ENCODE data around the gene SESN3.
"Not testable (repeated sequence)": the region's sequence is repeated elsewhere in the genome, so short reads cannot be mapped to it uniquely, and the experiment has no call there.

SESN3 gene

GRCh38 chr11:95219599-95219998, 11.4 kb downstream of the SESN3 start:
- DNase-seq (ENCODE audit: low read depth, low spot score): no peak

GRCh38 chr11:95218149-95218548, 12.9 kb downstream of the SESN3 start:
- no peak for DNase-seq (ENCODE audit: low read depth, low spot score)

GRCh38 chr11:95212609-95213008, 18.4 kb downstream of the SESN3 start:
- no peak for DNase-seq (ENCODE audit: low read depth, low spot score)

DNA sequence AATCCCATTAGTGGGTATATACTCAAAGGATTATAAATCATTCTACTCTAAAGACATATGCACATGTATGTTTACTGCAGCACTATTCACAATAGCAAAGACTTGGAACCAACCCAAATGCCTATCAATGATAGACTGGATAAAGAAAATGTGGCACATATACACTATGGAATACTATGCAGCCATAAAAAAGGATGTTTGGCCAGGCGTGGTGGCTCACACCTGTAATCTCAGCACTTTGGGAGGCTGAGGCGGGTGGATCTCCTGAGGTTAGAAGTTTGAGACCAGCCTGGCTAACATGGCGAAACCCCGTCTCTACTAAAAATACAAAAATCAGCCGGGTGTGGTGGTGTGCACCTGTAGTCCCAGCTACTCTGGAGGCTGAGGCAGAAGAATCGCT, 21.5 kb downstream of the SESN3 start:
- not testable (repeated sequence) for DNase-seq (ENCODE audit: low read depth, low spot score)

DNA sequence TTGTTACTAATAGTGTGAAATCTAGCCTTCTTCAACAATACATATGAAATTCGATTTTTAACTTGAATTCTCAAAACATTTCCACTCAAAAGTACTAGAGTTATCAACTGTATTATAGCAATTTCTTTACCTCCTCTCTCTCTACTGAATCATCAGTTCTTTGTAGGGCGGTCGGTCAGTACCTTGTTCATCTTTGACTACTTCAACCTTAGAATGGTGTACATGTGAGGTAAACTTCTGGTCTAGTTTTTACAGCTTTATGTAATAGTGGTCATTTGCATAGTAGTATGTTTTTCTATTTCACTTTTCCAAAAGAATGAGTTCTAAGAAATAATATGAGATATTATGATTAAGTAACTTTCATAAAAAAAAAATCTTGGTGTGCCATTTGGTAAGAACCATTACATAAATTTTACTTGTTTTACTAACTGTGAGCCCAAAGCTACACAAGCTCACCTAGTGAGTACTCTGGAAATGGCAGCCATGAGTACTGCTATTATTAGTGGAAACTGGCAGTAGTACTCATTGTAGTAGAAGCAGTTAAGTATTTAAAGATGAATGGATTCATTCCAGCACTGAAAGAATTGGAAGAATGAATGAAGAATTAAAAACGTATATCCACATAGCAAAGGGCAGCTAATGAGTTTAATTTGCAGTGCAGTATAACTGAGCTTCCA, 30.1 kb downstream of the SESN3 start:
- DNase-seq (ENCODE audit: low read depth, low spot score): no peak

DNA sequence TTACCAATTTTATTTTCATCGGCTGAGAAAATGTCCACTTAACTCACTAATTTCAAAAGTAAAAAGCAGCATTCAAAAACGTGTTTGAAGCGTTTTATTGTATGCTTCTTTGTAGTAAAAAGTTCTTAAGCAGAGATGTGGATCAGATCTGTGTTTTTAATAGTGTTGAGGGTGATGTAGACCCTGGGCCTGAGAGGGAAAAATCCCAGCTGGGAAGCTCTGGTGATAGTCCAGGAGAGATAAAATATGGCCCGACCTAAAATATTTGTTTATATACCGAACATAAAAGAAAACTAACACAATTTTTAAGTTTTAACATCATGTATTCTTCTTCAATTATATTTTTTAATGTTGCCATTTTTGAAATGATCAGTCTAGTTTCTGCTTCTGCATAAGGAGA, 35.2 kb downstream of the SESN3 start:
- no peak for DNase-seq (ENCODE audit: low read depth, low spot score)

- no peak for DNase-seq (ENCODE audit: low read depth, low spot score)
Observed at GRCh38 chr11:95193541-95193940, 37.5 kb downstream of the SESN3 start.

- DNase-seq (ENCODE audit: low read depth, low spot score): no peak
Observed at GRCh38 chr11:95192717-95193116, 38.3 kb downstream of the SESN3 start.

GRCh38 chr11:95187723-95188122, 43.3 kb downstream of the SESN3 start:
- no peak for DNase-seq (ENCODE audit: low read depth, low spot score)

- no peak for DNase-seq (ENCODE audit: low read depth, low spot score)
Observed at GRCh38 chr11:95182397-95182796, 48.6 kb downstream of the SESN3 start.

- no peak for DNase-seq (ENCODE audit: low read depth, low spot score)
Observed at GRCh38 chr11:95175818-95176380, 55.1 kb downstream of the SESN3 start.

DNA sequence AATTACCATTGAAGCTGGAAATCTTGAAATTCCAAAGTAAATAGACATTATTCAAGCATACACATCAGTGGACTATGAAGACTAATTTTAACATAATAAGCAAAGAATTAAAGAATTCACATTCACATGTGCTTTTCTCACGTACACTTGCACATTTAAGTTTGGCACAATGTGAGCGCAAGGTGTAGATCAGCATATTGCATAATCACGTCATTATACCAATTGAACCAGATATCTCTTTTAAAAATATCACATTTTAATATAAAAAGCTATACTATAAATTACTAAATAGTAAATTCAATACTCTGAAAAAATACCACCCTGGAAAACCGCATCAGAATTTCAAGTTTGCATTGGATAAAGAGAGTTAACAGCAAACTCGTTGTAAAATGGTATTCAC, 60.7 kb downstream of the SESN3 start:
- DNase-seq (ENCODE audit: low read depth, low spot score): no peak

GRCh38 chr11:95166781-95167180, 64.2 kb downstream of the SESN3 start:
- DNase-seq (ENCODE audit: low read depth, low spot score): no peak

GRCh38 chr11:95165638-95166037, 65.4 kb downstream of the SESN3 start:
- DNase-seq (ENCODE audit: low read depth, low spot score): no peak

GRCh38 chr11:95163106-95163505, 67.9 kb downstream of the SESN3 start:
- DNase-seq (ENCODE audit: low read depth, low spot score): no peak

DNA sequence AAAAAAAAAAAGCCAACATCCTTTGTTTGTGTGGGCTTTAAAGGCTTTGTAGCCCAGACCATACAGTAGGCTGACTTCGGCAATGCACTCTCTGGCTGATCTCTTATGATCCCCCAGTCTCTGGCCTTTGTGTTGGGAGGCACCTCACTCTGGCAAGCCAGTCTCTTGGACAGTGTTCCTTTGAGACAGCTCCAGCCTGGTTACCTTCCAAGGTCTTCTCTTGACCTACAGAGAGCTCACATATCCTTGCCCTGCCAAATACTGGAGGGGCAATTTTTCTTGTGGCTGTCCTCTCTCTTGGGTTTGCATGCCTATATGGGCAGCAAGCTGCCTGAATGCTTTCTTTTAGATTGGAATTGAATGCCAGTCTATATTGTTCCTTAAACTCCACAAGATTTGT, 69.8 kb downstream of the SESN3 start:
- no peak for DNase-seq (ENCODE audit: low read depth, low spot score)

GRCh38 chr11:95157824-95158223, 73.2 kb downstream of the SESN3 start:
- DNase-seq (ENCODE audit: low read depth, low spot score): no peak

GRCh38 chr11:95156916-95157541, 74.0 kb downstream of the SESN3 start:
- peak; percentile 33 for DNase-seq (ENCODE audit: low read depth, low spot score)

GRCh38 chr11:95156133-95156721, 74.8 kb downstream of the SESN3 start:
- peak; percentile 34 for DNase-seq (ENCODE audit: low read depth, low spot score)

DNA sequence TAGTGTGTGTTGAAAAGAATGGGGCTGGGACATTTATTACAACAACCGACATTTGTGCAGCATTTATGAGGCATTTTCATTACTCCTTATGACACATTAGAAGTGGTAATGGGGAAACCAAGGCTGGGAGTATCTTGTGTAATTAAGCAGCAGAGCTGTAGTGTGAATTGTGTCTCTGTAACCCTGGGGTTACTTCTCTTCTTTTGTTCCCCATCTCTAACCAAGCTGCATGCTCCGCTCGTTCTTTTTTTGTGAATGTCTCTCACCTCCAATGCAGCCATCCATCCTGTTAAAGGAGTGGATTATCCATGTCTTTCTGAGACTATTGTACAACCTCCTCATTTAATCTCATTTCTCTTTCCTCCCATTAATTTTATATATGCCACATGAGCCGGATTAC, 75.6 kb downstream of the SESN3 start:
- DNase-seq (ENCODE audit: low read depth, low spot score): no peak

- DNase-seq (ENCODE audit: low read depth, low spot score): peak; percentile 82
Observed at GRCh38 chr11:95154514-95154913, 76.5 kb downstream of the SESN3 start.

- DNase-seq (ENCODE audit: low read depth, low spot score): no peak
Observed at GRCh38 chr11:95153857-95154246, 77.2 kb downstream of the SESN3 start.

Measured in ELF-1 (cell line).